Measurements from ENCODE around the gene ARHGAP11B.
"Not testable (repeated sequence)": the region's sequence is repeated elsewhere in the genome, so short reads cannot be mapped to it uniquely, and the experiment has no call there.

ARHGAP11B gene

DNA sequence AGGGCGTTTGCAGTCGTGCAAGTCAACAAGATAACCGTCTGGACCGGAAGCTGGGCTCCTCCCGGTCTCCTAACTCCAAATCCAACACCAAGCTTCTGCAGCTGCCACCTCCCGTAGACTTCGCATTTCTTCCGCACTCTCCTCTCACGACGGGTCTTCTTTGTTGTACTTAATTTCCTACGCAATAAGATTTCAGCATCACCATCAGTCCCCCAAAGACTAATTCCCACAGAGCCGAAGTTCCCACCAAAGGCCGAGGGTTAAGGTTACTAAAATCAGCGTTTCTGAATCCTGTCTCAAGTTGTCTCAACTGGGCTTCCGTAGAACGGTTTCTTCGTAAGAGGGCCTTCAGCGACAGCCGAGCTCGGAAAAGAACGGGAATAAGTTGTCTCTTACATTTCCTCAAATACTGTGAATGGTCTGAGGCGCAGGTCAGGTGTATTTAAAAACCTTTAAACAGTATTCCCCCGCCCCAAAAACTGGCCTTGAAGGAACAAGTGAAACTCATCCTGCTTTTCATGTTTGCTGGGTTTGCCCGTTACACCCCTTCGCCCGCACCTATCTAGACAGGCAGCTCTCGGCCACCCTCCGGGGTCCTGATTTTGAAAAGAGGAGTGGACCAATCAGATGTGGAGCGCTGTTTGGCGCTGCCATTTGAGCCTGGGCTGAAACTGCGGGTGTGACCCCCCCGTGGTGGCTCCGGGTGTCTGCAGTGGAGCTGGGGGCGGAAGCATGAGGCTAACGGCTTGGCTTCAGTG is at the start of gene ARHGAP11B:
Gene ARHGAP11B, plus strand, starts transcription at position 693 of the 758 bp plus-strand sequence.
- DNase-seq (ENCODE audit: low read depth) = peak; percentile 93

DNA sequence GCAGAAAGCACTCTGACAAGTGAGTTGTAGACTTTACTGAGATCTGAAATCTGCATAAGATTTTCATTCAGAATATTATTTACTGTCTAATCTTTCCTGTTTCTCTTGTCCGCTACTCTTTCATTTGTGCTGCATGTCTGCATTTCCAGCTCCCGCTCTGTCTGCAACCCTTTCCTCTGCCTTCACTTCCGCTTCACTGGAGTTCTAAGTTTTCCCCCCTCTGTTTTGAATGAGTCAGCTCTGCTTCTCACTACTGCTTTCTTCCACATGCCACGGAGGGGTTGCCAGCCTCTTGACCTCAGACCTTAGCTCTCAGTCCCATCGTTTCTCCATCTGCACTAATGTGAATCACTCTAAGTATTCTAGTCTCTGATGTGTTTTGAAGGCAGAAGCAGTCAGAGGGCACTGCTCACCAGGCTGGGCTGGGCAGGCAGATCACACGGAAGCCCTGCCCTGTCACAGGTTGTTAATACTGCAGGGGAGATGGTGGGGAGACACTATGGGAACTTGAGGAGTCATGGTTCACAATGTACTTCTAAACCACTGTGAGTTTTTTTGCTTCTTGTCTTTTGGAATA is 46.4 kb upstream of the ARHGAP11B start:
- DNase-seq (ENCODE audit: low read depth) = not testable (repeated sequence)

DNA sequence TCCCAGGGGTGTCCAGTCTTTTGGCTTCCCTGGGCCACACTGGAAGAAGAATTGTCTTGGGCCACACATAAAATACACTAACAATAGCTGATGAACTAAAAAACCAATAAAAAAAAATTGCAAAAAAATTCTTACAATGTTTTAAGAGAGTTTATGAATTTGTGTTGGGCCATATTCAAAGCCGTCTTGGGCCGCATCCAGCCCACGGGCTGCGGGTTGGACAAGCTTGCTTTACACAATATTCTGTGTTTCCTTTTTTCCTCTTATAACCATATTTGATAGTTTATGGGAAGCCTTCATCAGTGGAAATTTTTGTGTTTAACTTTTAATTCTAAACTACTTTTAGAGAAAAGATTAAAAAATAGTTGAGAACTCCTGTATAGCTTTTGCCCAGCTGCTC is 45.2 kb upstream of the ARHGAP11B start:
- DNase-seq (ENCODE audit: low read depth) = not testable (repeated sequence)

DNA sequence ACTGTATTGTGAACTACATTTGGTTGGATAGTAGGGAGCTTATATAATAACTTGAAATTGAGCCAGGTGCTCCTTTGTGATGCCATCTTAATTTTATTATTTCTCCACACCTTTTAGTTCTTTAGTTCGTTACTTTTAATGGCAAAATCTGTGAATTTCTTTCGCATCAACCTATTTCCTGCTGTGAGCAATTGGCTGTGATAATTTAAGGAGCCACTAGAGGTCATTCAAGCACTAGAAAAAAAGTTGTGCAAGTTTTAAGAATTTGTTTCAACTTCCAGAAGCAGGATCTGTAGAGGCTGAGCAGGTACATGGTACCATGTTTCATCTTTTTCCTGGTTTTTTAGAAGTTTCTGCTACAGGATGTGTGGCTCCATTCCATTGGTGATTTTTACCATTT is 27.0 kb upstream of the ARHGAP11B start:
- DNase-seq (ENCODE audit: low read depth) = not testable (repeated sequence)

DNA sequence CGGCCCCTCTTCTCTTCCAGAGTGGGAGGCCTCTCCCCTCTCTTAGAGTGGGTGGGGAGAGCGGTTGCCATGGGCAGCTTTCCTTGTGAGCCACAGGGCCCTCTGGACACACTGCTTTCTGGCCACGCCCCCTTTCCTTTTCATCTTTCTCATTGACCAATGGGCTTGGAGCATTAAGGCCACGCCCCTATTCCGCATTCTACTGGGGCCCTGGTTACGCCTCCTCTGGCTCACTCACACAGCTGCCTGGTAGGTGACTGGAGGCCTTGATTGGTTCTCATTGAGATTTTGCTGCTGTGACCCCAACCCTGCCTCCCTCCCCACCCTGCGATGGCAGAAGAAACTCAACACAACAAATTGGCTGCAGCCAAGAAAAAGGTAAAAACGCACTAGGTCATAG is 22.1 kb upstream of the ARHGAP11B start, which contains the start of gene GOLGA8H:
Gene GOLGA8H, plus strand, starts transcription at position 233 of the 400 bp plus-strand sequence. Its CDS starts 98 bp downstream, at position 331.
- DNase-seq (ENCODE audit: low read depth) = not testable (repeated sequence)

DNA sequence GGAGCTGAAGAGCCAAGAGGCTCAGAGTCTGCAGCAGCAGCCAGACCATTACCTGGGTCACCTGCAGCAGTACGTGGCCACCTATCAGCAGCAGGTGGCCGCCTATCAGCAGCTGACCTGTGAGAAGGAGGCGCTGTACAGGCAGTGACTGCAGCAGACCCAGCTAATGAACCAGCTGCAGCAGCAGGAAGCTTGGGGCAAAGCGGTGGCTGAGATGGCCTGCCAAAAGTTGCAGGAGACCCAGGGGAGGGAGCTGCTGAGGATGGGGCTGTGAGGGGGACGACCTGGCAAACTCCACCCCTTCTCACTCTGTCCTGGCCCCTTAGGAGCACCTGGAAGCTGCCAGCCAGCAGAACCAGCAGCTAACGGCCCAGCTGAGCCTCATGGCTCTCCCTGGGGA is 13.7 kb upstream of the ARHGAP11B start:
- DNase-seq (ENCODE audit: low read depth) = not testable (repeated sequence)

DNA sequence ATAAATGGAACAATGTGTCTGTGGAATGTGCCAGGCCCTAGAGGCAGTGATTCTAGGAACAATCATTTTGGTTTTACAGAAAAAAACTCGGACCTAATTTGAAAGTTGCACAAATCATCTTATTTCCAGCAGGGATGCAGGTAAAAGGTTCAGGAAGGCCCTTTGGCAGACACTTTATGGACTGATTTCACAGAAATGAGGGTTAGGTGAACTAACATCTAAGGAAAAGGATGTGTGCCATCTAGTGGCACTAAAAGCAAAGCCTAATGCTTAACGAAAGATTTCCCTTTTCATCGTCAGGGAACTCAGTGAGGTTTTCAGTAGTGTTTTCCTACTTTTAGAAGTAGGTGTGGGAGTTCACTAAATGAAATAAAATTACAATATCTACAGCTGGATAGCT is 4.6 kb upstream of the ARHGAP11B start:
- DNase-seq (ENCODE audit: low read depth) = not testable (repeated sequence)

DNA sequence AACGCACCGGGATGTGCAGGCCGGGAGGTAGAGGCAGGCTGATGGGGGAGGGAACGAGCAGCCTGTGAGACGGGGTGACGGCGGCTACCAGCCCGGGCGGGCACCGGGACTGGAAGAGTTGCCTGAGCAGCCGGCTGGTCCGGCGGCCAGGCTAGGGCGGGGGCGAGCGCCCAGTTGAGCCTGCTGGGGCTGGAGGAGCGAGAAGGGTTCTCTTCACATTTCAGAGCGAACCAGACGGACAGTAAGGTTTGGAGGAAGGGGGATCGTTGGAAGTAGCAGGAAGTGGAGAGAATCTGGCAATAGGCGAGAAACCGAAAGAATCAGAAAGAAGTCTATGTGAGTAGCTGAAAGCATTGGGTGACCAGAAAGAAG is 252 bp downstream of the ARHGAP11B start:
- peak; percentile 15 for DNase-seq (ENCODE audit: low read depth)

DNA sequence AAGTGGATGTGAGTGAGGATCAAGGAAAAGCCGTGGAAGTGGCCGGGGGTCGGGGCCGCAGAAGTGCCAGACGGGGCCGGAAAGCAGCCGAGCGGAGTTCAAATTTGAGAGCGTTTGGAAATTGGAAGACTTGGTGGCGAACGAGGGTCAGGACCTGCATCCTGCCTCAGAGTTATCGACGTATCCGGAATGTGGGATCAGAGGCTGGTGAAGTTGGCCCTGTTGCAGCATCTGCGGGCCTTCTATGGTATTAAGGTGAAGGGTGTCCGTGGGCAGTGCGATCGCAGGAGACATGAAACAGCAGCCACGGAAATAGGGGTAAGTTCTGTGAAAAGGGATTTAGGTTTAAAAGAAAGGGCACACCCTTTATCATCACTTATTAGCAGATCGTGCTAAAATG is 704 bp downstream of the ARHGAP11B start:
- peak; percentile 3 for DNase-seq (ENCODE audit: low read depth)

DNA sequence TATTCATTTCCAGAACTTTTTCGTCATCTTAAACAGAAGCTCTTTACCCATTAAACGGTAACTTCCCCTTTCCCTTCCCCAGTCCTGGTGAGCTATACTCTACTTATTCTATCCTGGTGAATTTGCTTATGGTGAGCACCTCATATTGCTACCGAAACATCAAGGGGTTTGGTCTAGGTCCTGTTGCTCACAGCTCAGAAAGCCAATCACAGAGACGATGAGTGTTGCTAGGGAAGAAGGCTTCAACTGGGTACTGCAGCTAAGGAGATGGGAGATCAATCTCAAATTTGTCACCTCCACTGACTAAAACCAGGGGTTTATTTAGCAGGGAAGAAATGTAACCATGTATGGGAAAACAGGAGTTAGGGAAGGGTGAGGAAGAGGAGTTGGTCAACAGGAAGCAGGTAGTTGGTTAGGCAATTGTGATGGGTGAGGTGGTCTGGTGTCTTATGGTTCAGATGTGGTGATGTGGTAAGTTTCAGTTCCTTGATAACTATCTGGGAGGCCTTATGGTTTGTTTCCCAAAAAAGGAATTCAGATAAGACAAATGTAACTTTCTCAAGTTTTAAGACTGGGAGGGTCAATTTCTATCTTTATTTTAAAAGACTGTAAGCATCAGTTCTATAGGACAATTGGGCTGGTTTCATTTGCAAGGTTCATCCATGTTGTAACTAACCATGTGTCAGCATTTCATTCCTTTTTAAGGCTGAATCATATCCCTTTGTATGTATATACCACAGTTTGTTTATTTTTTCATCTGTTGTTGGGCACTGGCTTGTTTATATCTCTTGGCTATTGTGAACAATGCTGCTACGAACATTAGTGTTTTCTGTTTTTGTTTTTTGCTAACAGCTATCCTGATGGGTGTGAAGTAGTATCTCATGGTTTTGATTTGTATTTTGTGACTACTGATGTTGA is 24.3 kb downstream of the ARHGAP11B start:
- DNase-seq (ENCODE audit: low read depth) = peak; percentile 11

DNA sequence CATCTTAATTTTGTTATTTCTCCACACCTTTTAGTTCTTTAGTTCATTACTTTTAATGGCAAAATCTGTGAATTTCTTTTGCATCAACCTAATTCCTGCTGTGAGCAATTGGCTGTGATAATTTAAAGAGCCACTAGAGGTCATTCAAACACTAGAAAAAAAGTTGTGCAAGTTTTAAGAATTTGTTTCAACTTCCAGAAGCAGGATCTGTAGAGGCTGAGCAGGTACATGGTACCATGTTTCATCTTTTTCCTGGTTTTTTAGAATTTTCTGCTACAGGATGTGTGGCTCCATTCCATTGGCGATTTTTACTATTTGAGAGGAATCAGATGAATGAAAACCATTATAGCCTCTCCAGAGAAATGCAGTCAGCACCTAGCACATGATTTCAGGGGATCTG is 35.2 kb downstream of the ARHGAP11B start:
- not testable (repeated sequence) for DNase-seq (ENCODE audit: low read depth)

DNA sequence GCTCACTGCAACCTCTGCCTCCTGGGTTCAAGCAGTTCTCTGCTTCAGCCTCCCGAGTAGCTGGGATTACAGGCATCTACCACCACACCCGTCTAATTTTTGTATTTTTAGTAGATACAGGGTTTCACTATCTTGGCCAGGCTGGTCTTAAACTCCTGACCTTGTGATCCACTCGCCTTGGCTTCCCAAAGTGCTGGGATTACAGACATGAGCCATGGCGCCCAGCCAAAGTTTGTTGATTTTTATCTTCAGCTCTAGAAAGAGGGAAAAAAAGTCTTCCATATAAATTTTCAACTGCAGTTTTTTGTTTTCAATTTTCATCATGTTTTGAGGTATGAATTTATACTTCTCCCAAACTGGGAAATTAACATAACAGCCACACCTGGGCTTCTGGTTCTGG is 43.7 kb downstream of the ARHGAP11B start:
- not testable (repeated sequence) for DNase-seq (ENCODE audit: low read depth)

DNA sequence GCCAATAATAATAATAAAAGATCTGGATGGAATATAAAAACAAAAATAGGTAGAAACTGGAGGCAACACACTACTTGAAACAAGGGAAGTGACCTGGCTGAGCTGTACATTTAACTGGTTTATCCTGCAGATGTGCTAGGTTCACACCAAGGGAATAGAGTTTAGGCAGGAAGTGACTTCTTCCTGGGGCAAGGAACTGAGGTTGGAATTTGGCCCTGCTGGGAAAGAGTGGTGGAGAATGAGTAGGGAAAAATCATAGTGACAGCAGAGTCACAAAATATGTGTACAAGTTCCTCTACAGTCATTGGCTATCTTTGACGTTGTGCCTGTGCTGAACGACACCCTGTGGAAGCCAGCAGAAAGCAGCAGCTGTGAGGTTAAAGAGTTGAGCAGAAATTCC is 44.1 kb downstream of the ARHGAP11B start:
- peak; percentile 21 for DNase-seq (ENCODE audit: low read depth)

DNA sequence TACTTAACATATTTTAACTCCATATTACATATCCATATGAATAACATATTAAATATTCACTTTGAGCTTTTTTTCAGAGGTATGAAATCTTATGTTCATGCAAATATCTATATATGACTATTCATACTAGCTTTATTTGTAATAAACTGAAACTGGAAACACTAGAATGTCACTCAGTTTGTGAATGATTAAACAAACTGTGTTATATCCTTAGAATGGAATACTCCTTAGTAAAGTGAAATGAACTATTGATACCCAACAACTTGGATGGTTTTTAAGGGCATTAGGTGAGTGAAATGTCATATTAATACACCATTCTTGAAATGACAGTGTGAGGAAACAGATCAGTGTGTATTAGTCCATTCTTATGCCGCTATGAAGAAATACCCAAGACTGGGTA is 45.4 kb downstream of the ARHGAP11B start:
- no peak for DNase-seq (ENCODE audit: low read depth)

DNA sequence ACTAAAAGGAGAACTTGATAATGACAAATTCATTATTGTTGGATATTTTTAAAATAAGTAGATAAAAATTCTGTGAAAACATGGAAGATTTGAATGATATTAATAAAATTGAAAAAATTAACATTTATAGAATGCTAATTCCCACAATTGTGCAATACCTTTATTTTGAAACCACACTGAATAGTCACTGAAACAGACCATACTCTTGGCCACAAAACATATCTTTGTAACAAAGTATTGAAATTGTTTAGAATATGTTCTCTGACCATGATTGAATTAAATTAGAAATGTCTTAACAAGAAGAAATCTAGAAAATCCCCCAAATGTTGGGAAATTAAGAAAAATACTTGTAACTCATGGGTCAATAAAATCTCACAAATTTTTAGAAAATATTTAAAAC is 49.2 kb downstream of the ARHGAP11B start:
- DNase-seq (ENCODE audit: low read depth) = no peak

DNA sequence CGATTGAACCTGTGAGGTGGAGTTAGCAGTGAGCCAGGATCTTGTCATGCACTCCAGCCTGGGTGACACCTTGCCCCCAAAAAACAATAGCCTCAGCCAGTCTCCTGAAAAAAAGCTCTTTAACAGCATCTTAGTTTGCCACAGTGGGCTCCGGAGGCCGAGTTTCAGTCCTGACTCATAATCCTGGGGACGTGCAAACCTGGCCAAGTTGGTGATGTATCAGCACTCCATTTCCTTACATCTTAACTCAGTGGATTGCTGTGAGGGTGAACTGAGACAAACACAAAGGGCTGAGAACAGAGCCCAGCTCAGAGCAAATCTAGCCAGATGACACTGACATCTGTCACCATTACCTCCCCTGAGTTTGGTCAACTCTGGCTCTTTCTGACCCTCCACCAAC is 50.0 kb downstream of the ARHGAP11B start:
- DNase-seq (ENCODE audit: low read depth) = peak; percentile 53

DNA sequence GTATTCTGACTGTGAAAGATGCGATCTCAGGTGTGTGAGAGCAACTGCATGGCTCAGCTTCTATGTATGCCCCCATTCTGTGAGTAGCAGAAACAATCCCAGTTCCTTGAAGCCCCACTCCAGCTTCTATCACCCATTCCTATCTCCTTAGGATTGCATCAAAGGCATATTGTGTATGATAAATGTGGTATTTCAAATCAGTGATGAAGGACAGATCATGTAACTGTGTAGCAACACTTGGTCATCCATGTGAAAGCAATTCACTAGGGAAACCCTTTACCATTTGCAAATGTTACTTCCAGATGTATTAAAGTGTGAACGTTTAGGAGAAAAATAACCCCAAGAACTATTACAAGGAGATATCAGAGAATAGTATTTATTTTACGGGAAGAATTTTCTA is 55.1 kb downstream of the ARHGAP11B start:
- DNase-seq (ENCODE audit: low read depth) = not testable (repeated sequence)

DNA sequence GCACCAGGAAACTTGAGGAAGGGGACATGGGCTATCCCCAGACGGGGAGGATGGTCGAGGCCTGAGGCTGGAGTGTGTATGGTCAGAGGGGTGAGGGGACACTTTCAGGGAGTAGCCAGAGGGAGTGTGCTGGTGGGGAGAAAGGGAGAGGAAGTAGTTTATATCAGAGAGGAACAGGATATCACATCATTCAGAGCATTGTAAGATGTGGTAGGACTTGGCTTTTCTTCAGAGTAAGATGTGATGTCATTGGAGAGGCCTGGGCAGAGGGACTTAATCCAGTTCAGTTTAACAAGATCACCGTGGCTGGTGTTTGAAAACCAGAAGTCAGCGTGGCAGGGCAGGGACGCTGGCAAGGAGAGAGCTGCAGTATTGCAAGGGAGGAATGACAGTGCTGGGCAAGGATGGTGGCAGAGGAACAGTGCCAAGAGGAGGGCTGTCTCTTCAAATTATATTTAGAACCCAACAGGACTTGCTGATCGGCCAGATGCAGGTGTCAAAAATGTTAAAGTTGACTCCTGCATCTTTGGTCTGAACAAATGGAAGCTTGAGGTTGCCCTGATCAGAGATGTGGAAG is 59.9 kb downstream of the ARHGAP11B start:
- not testable (repeated sequence) for DNase-seq (ENCODE audit: low read depth)

DNA sequence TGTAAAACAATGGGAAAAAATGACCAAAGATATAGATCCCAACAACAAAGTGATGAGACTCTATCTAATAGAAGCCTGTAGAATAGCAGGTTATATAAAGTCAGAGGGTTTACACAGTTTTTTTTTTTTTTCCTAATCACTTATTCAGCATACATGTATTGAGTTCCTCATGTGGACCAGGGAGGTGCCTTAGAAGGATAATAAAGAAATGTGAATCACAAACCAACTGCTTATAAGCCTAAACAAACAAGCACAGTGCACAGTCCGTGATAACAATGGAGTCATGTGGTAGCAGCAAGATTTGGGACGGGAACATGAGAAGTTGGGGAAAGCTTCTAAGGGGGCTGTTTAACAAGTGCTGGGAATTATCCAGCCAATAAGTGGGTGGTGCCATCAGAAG is 60.7 kb downstream of the ARHGAP11B start:
- DNase-seq (ENCODE audit: low read depth) = not testable (repeated sequence)

Data from HT1080 (cell line).